Measurements from ENCODE around the gene ZNF282.

The ZNF282 gene

DNA sequence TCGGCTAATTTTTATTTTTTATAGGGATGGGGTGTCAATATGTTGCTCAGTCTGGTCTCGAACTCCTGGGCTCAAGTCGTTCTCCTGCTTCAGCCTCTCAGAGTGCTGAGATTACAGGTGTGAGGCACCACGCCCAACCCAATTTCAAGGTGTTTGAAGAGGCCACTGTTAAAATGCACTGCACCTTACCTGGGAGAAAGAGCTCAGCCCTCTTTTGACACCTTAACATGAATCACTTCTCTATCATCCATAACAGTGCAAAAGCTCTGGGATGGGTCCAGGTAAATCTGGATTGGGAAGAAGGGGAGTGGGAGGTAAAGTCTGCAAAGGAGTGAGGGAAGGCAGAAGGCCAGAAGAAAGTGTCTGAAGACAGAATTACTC is 557 bp upstream of the ZNF282 start:
- no peak for DNase-seq

DNA sequence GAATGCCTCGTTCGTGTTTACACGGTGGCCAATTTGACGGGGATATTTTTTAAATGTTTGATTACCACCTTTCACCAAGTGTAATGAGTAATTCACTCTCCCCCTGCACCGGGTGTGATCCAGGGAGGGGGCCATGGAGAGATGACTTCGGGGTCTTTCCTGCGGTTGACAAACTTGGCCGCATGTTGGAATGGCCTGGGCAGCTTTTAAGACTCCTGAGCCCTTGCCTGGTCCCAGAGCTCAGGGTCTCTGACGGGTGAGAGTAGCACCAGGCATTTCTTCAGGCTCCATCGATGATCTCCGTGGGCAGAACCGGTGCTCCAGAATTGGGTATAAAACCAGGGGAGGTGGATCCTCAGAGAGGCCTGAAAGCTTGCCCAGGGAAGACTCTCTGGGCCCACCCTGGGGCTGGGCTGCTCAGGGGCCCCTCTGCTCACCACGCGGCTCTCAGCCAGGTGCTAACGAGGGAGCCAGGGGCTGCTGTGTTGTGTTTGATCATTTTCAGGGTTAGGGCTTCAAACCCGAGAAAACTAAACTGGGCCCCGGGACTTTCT is 882 bp downstream of the ZNF282 start:
- no peak for DNase-seq

DNA sequence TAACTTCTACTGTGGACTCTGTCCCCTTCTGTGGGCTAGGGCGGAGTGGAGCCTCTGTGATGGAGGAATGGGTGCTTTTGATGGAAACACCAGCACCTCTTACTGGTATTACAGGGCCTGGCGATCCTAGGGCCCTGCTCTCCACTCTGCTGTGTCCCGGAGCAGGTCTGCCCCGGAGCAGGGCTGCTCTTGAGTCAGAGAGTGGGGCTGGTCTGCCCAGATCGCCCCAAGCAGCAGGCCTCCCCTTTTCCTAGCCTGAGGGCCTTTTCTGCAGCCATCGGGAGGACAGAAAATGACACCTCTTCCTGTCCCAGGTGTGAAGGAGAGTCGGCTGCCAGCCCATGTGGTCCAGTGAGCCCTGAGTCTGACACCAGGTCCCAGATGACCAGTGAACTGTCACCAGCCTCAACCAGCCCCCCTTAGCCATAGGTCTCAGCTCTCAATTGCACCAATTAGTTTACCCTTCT is 1.4 kb downstream of the ZNF282 start:
- no peak for DNase-seq

DNA sequence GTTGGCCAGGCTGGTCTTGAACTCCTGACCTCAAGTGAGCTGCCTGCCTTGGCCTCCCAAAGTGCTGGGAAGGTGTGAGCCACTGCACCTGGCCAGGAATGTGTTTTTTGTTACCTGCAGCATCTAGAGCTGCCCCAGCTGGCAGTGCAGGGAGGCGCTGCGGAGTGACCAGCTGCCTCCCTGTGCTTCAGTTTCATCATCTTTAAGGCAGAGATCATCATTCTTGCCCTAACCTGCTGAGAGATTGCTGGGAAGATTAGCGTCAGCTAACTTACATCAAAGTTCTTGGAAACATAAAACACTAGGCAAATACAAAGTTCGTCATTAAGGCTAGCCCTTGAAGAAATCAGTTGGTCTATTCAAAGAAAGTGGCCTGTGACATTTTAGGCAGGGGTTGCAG is 2.3 kb downstream of the ZNF282 start:
- DNase-seq, result no peak

DNA sequence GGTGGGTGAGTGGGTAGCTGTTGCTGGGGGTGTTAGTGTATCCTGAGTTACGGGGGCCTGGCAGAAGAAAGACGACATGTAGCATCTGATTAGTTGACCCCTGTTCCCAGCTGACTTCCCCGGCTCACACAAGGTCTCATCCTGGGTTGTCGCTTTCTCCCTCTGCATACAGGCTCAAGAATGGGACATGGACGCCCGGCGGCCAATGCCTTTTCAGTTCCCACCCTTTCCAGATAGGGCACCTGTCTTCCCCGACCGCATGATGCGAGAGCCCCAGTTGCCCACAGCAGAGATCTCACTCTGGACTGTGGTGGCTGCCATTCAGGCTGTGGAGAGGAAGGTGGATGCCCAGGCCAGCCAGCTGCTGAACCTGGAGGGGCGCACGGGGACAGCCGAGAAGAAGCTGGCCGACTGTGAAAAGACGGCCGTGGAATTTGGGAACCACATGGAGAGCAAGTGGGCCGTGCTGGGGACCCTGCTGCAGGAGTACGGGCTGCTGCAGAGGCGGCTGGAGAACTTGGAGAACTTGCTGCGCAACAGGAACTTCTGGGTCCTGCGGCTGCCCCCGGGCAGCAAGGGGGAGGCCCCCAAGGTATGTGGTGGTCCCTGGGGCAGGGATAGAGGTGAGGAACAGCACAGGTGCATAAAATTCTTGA is 2.9 kb downstream of the ZNF282 start:
- DNase-seq, result no peak

DNA sequence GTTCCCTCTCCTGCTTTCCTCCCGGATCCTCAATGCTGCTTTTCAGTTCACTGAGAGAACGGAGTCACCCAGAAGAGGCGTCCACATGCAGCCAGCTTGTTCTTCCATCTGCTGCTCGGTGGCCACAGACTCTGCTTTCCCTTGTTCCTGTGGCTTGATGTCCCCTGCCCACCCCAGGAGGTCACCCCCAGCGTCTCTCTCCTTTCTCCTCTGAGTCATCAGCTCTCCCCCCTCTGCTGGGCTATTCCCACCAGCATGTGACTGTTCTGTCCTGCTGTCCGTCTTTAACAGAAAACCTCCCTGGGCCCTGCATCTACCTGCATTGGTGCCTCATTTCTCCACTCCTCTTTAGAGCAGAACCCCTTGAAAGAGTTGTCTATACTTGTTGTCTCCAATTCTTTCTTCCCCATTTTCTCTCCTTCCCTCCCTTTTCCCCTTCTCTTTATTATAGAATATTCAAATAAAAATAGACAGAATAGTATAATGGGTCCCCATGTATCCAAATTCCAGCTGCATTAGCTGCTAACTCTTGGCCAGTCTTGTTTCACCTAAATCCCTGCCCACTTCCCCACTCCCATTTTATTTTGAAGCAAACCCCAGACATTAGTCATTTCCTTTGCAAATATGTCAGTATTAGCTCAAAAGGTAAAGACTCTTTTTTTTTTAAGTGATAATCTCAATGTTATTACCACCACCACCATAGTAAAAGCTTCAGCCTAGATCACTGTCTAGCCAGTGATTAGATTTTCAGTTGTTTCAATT is 4.1 kb downstream of the ZNF282 start:
- DNase-seq, result no peak

DNA sequence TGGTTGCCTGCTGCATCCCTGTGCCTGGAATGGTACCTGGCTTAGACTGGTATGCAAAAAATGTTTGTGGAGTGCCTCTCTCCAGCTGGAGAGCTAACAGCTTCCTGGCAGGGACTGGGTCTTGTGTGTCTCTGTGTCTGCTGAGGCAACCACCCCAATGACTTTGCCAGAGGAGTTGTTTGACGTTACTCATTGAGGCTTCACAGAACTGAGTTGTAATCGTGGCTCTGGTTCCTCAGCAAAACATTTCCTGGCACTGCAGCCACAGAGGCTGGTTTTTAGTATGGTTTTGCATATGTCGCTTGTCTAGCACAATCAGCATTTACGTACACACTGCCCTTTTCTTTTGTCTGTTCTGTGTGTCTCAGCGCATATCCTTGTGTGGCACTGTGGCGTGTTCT is 7.5 kb downstream of the ZNF282 start:
- no peak for DNase-seq

DNA sequence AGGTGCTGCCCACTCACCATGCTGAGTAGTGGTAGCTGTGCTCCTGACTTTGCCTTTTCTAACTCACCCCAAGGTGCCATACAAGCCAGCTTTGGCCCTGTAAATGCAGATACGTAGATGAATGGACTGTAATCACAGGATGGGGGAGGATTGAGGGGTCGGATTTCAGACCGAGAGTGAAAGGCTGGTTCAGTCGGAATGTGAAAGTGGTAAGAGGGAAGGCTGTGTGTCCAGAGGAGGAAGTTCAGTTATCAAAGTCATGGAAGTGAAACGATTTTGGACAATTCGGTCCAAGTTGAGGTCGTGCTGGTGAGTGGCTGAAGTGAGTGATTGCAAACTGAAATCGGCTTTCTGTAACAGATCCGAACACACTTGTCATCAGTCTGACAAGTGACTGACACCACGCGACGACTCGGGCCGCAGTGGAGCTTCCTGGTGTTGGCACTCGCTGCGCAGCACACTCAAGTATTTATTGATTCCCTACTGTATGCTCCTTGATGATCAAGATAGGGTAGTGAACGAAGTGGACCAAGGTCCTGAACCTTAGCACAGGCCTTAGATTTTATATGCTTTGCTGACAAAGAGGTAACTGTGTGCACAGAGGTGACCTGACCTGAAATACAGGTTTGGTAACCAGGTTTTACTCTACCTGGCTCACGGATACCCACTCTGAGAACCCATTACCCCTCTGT is 10.5 kb downstream of the ZNF282 start:
- no peak for DNase-seq

DNA sequence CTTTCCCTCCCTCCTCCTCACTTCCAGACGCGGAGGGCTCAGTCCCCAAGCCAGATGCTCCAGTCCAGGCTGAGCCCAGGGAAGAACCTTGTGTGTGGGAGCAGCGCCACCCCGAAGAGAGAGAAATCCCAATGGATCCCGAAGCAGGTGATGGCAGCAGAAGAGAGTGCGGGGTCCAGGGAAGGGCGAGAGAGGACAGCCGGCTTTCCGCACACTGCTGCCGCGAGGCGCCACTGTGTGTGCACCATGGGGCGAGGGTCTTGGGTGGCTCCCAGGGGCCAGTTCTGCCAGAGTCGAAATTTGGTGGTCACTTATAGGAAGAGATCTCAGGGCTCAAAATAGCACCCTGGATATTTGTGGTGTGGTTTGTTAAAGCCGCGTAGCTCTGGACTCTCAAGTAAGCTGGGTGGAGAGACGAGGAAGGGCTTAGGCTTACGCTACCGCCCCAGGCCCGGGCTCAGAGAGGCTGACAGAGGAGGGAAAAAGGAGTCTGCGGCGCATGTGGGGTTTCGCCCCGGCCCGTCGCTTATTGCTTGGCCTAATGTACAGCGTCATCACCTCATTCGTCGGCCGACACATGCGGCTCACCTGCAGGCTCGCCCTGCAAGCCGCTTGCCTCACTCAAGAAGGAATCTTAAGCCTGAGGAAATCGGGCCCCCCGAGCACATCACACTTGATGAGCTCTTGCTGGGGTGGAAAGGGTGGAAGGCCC is 12.1 kb downstream of the ZNF282 start:
- DNase-seq, result no peak

DNA sequence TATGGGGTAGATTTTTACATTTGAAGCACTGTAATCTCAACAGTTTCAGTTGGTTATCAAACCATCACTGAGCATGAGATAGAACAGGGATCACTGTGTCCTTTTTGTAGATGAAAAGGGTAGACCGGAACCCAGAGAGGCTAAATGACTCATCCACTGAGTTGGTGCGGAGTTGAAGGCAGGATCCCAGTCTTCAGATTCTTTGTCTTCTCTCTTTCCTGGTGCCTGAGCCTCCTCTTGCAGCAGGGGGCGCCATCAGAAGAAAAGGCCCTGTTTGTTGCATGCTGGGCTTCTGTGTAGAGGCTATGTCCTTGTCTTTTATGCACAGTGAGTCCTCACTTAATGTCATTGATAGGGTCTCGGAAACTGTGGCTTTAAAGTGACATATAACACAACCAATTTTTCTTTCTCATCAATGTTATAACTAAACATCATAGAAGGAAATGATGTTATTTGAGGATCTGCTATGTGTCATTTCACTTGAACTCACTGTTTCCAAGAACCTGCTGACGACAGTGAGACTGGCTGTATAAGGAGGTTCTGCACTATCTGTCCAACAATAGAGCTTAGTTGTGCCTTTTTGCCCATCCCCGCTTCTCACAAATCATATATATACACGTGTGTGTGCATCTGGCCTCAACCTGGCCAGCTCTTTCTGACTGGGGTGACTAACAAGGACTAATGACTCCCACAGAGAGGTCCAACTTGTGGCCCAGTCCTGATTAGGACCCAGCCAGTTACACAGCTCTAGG is 14.3 kb downstream of the ZNF282 start:
- DNase-seq, result no peak

DNA sequence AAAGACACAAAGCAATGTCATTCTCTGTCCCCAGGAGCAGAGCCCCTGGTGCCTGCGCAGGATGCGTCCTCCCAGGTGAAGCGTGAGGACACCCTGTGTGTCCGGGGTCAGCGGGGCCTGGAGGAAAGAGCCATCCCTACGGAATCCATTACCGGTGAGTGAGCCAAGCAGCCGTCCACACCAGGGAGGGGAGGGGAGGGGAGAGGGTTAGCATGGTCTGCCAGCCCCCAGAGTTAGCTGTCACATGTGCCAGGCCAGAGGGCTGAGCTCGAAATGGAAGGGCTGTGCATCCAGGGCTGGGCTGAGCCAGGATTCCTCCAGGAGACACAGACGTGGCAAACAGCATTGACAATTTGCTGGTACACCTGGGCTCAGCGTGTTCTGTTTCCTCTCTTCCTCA is 15.2 kb downstream of the ZNF282 start:
- DNase-seq, result no peak

DNA sequence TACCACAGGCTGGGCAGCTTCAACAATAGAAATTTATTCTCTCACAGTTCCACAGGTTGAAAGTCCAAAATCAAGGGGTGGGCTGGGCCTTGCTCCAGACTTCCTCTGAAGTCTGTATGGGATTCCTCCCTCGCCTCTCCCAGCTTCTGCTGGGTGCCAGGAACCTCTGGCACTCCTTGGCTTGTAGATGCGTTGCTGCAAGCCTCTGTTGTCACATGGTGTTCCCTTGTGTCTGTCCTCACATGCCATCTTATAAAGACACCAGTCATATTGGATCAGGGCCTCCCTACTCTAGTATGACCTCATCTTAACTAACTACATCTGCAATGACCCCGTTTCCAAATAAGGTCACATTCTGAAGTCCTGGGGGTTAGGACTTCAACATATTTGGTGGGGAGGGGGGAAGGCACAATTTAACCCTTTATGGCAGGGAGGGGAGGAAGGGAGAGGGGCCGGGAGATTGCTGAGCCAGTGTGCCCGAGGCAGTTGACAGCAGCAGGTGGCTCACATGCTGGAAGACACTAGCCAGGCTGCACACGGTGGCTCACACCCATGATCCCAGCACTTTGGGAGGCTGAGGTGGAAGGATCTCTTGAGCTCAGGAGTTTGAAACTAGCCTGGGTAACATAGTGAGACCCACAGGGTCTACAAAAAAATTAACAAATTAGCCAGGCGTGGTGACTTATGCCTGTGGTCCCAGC is 18.8 kb downstream of the ZNF282 start:
- no peak for DNase-seq

DNA sequence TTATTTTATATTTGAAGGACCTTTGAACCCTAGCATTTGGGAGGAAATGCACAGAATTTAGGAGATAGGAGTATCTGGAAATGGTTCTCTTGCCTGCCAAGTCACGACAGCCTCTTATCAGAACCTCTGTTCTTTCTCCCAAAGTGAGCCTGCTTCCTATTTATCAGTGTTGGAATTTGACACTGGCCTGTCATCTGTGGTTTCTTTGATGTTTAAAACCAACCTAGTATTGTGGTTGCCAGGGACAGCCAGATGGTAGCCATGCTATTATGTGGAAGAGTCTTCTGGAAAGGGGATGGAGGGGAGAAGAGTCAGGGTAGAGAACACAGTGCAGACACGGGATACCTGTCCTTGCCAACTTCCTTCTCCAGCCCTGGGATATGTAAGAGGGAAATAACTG is 21.1 kb downstream of the ZNF282 start:
- no peak for DNase-seq

DNA sequence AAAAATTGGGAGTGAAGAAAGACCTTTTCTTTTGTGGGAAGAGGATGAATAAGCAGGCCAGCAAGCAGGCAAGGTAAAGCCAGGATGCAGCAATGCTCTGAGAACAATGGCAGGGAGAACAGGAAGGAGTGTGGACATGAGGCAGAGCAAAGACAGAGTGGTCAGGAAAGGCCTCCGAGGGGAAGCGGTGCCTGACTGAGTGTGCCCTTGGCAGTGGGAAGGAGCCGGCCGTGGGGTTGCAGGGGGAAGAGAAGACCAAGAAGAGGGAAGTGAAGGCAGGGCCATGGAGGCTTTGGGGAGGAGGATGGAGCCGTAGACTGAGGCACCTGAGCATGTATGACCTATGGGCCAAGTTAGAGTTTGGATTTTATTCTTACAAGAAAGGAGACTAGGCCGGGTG is 22.2 kb downstream of the ZNF282 start:
- DNase-seq, result no peak

DNA sequence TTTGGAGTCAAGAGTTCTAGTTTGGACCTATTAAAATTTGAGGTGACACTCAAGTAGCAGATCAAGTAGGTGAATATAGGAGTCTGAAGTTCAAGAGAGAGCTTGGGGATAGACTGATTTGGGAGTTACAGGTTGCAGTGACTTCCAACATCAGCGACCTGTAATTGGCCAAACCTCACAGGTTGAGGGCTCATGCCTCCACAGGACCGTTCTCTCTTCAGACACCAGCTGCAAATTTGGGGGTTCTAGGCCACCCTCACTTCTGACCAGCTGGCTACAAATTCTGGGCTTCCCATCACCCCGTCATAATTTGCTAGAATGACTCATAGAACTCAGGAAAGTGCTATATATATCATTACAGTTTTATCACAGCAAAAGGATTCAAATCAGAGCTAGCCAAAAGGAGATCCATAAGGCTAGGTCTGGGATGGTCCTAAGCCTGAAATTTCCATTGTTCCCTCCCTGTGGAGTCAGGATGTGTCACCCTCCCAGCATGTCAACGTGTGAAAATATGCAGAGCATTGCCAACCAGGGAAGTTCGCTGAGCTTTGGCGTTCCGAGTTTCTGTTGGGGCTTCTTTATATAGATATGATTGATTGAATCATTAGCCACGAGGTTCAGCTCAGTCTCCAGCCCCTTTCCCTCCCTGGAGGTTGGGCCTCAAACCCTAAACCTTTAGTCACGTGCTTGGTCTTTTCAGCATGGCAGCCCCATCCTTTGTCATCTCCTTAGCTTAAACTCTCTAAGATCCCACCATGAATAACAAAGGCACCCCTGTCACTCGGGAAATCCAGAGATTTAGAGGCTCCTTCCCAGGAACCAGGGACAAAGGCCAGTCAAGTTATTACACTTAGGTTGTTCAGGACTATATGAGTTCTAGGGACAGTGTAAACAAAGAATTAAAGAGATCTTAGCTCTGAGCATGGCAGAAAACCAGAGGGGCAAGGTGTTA is 23.4 kb downstream of the ZNF282 start:
- no peak for DNase-seq

DNA sequence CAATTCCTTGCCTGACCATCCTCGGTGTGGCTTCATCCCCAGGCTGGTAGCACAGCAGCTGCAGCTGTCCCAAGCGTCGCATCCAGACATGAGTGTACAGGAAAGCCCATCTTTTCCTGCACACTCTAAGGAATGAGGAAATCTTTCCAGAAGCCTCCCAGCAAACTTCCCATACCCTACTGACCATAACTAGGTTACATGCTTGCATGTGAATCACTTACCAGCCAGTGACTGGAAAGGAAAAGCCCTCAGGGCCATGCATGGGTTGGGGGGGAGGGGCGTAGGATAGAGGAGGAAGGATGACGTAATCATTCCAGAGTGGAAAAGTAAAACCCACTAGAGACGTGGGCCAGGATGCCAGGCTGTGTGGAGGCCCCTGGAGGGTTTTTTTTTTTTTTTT is 25.2 kb downstream of the ZNF282 start:
- DNase-seq, result no peak

DNA sequence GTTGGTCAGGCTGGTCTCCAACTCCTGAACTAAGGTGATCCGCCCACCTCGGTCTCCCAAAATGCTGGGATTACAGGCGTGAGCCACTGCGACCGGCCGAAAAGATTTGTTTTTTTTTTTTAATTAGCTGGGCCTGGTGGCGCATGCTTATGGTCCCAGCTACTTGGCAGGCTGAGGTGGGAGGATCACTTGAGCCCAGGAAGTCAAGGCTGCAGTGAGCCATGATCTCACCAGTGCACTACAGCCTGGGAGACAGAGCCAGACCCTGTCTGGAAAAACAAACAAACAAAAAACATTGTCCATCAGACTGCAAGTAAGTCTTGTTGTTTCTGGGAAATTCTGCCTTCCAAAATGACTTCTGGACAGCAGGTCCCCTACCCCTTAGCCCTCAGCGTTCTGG is 27.8 kb downstream of the ZNF282 start:
- no peak for DNase-seq

DNA sequence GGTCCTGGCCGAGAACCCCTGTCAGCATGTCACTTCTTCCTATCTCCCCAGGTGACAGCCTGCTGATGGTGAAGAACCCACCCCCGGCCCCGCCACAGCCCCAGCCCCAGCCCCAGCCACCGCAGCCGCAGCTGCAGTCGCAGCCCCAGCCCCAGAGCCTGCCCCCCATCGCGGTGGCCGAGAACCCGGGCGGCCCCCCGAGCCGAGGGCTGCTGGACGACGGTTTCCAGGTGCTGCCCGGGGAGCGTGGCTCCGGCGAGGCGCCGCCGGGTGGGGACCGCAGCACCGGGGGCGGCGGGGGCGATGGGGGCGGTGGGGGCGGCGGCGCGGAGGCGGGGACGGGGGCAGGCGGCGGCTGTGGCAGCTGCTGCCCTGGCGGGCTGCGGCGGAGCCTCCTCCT is 28.4 kb downstream of the ZNF282 start:
- no peak for DNase-seq

DNA sequence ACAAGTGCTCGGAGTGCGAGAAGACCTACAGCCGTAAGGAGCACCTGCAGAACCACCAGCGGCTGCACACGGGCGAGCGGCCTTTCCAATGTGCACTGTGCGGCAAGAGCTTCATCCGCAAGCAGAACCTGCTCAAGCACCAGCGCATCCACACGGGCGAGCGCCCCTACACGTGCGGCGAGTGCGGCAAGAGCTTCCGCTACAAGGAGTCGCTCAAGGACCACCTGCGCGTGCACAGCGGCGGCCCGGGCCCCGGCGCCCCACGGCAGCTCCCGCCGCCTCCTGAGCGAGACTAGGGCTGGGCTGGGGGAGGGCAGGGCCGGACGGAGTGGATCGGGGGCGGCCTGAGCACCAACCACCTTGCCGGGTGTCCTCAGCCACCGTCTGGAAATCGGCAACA is 29.0 kb downstream of the ZNF282 start:
- DNase-seq, result no peak

DNA sequence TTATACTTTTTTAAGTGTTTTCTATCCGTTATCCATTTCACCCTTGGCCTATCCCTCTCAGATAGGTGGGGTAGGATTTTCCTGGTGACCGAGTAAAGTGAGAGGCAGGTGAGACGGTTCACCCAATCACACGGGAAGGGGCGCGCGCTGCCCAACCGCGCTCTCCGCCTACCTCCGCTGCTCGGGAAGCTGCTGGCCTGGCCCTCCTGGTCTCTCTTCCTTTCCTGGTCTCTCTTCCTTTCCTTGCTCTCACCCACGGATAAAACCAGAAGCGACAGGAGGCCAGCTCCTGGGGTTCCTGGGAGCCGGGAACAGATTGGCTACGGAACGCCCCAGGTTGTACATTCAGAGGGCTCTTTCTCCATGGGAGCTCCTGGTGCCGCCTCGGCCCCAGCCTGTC is 29.8 kb downstream of the ZNF282 start:
- DNase-seq, result no peak

DNA sequence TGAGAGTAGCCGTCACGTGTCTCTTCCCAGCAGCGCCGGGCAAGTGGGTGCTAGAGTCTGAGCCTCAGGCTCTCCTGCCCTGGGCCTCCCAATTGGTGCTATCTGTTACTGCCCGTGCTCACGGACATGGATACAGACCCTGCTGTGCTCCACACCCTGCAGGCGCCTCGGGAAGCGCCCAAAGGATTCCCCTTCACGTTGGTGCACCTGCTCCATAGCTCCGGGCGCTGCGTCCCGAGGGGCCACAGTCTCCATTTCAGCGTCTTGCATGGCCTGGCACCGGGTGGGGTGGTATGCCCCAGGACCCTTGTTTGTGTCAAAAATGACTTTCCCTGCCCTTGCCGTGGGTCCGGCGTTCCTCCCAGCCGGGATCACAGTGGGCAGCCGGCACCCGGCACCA is 30.3 kb downstream of the ZNF282 start:
- no peak for DNase-seq

Data from cortex of kidney (tissue), 1 donor.